ENCODE results near the gene KDM2A. TPM values are rescaled to one million over a fixed set of nuclear protein-coding genes. Genes with fewer than 3 reads are reported as not detected.

The KDM2A gene
- total and polyA plus RNA-seq, 2 experiments from 2014 or later = 25.0 to 54.1 TPM

GRCh38 chr11:67213178-67213621 is 94.1 kb downstream of the KDM2A start:
- Histone ChIP-seq H3K27me3 (ENCODE audit: insufficient read depth) (no peaks in the 10 kb centered on the region), H3K36me3 (ENCODE audit: insufficient read depth) (peaks cover 24% of the 10 kb centered on the region; the same call in 1 of the 2 replicates), H2AFZ (no peak overlapping the region), H4K20me1 (replicated peaks; ENCODE audit: insufficient read depth) (peaks cover 4% of the 10 kb centered on the region; the same call in 1 of the 2 replicates), H3K27ac (ENCODE audit: low read depth) (no peak overlapping the region), H3K4me3 (no peak overlapping the region), H3K9me2 (ENCODE audit: insufficient read depth) (no peaks in the 10 kb centered on the region), H3K4me2 (no peak overlapping the region), H3K79me2 (replicated peaks; ENCODE audit: insufficient read depth) (no peaks in the 10 kb centered on the region), H3K4me1 (ENCODE audit: insufficient read depth) (no peaks in the 10 kb centered on the region), H3F3A (replicated peaks; ENCODE audit: low read depth) (no peaks in the 10 kb centered on the region)
- Mint-ChIP-seq H3K27me3 (ENCODE audit: insufficient read depth, low read depth, poor library complexity) (no peaks in the 10 kb centered on the region), H3K9me3 (no peaks in the 10 kb centered on the region), H3K27ac (no peak overlapping the region), H3K4me1 (no peaks in the 10 kb centered on the region), H3K4me3 (no peak overlapping the region), H3K36me3 (ENCODE audit: low read depth) (peaks cover 48% of the 10 kb centered on the region; the same call in 2 of the 3 replicates)
- TF ChIP-seq ETS1 (IDR thresholded peaks at IDR 0.05) (no peak), ZNF462 (CRISPR knock-in tag; IDR thresholded peaks at IDR 0.05) (no peak), POLR2AphosphoS5 (IDR thresholded peaks at IDR 0.05; ENCODE audit: low read depth) (no peak), ZNF114 (CRISPR knock-in tag; IDR thresholded peaks at IDR 0.05) (no peak), STAT1 (IDR thresholded peaks at IDR 0.05; ENCODE audit: unreplicated experiment) (no peak), REST (IDR thresholded peaks at IDR 0.05; ENCODE audit: unreplicated experiment) (no peak), CTCF (conservative IDR thresholded peaks at IDR 0.05; ENCODE audit: low read depth in 2 of 2) (no peak), EZH2phosphoT487 (IDR thresholded peaks at IDR 0.05; ENCODE audit: unreplicated experiment) (no peak), JUNB (IDR thresholded peaks at IDR 0.05; ENCODE audit: unreplicated experiment) (no peak), ZNF331 (CRISPR knock-in tag; IDR thresholded peaks at IDR 0.05; ENCODE audit: low read depth) (no peak), CREB1 (CRISPR knock-in tag; IDR thresholded peaks at IDR 0.05; ENCODE audit: low read depth) (no peak), NANOG (IDR thresholded peaks at IDR 0.05; ENCODE audit: borderline replicate concordance) (no peak), EZH2 (IDR thresholded peaks at IDR 0.05; ENCODE audit: low read depth, unreplicated experiment) (no peak)
- DNase-seq (ENCODE audit: low spot score) (no peak), ATAC-seq (no peak)

Measured in GM23338 (cell line).